ENCODE data around the gene DNAH11.

DNA sequence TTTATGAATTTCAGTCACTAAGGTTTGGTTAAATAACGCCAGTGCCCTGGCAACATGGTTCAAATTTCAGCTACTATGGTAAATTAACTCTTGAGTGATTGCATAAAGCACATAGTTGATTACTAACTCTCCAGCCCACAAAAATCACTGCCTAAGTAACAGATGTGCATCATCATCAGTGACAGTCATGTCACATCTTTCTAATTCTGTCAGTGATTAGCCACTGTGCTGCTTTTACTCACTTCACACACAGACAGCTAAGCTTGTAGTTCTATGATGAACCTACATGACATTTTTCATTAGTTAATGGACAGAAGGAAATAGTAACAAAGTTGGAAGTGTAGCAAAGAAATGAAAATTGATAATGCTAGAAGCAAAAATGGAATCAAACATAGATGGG, 108.9 kb downstream of the DNAH11 start:
- TF ChIP-seq EGR1 (IDR thresholded peaks at IDR 0.05) (no peak), EP300 (IDR thresholded peaks at IDR 0.05; ENCODE audit: borderline replicate concordance) (no peak), MAX (IDR thresholded peaks at IDR 0.05) (no peak), ZBTB7A (IDR thresholded peaks at IDR 0.05; ENCODE audit: low read depth) (no peak), YY1 (IDR thresholded peaks at IDR 0.05; ENCODE audit: low read depth) (no peak), TCF12 (IDR thresholded peaks at IDR 0.05; ENCODE audit: low read depth) (no peak)

Measured in Ishikawa (cell line).